GM12892 (cell line): ENCODE results near the gene TET2.
A peak's percentile ranks its signal among the peaks of the same experiment; 100 is the strongest.

Source experiments
- POLR2A ChIP-seq: IDR thresholded peaks from 2 replicates; pipeline ENCODE4 v1.6.1; 2011; ENCODE audit warnings: low read depth, low read length, control low read depth
- POLR2AphosphoS5 ChIP-seq: IDR thresholded peaks from 2 replicates; pipeline ENCODE4 v1.6.1; 2011; ENCODE audit warnings: low read depth, low read length, control low read depth
- TAF1 ChIP-seq: IDR thresholded peaks from 2 replicates; pipeline ENCODE4 v1.6.1; 2011; ENCODE audit warnings: low read depth, mild to moderate bottlenecking, control low read depth, low read length, borderline replicate concordance

DNA sequence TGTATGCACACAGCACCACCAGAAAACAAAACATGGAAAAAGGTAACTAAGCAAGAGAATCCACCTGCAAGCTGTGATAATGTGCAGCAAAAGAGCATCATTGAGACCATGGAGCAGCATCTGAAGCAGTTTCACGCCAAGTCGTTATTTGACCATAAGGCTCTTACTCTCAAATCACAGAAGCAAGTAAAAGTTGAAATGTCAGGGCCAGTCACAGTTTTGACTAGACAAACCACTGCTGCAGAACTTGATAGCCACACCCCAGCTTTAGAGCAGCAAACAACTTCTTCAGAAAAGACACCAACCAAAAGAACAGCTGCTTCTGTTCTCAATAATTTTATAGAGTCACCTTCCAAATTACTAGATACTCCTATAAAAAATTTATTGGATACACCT, 90.2 kb downstream of the TET2 start:
- TF ChIP-seq POLR2AphosphoS5, result no peak
- TF ChIP-seq POLR2A, result 0 out of 2 replicates have a peak, but pooled peaks have one; percentile 29
- TF ChIP-seq TAF1, result no peak
